ENCODE data around the gene RBM10. TPM values are rescaled to one million over a fixed set of nuclear protein-coding genes. Genes with fewer than 3 reads are reported as not detected.

RBM10 gene
- total RNA-seq, 1 experiment from 2014 or later = 55.8 TPM

GRCh38 chrX:47186096-47186740 lies 41.2 kb downstream of the RBM10 start:
- Histone ChIP-seq H3K79me1 (ENCODE audit: insufficient read depth, low read depth, low read length, poor library complexity, severe bottlenecking) (no peaks in the 10 kb centered on the region), H2AFZ (ENCODE audit: low read length) (no peak overlapping the region), H4K5ac (ENCODE audit: insufficient read length, low read depth, low read length) (no peak overlapping the region), H3K27ac (ENCODE audit: insufficient read length, low read depth, low read length) (no peak overlapping the region), H2BK15ac (ENCODE audit: low read depth, low read length) (no peak overlapping the region), H2BK120ac (ENCODE audit: low read depth, low read length, poor library complexity, severe bottlenecking) (no peak overlapping the region), H3K79me2 (ENCODE audit: insufficient read depth, low read length) (no peaks in the 10 kb centered on the region), H3K4ac (ENCODE audit: low read depth, low read length) (no peak overlapping the region), H3T11ph (ENCODE audit: low read length) (no peak overlapping the region), H2BK12ac (ENCODE audit: insufficient read length, low read depth, low read length) (no peak overlapping the region), H3K4me2 (ENCODE audit: insufficient read depth, insufficient read length, low read length) (no peak overlapping the region), H3K9me3 (ENCODE audit: control insufficient read depth, low read depth, low read length) (no peaks in the 10 kb centered on the region), H3K14ac (ENCODE audit: insufficient read depth, low read length) (no peak overlapping the region), H4K20me1 (ENCODE audit: control insufficient read depth, insufficient read depth, insufficient read length) (no peaks in the 10 kb centered on the region), H3K4me1 (ENCODE audit: insufficient read depth, low read length) (no peaks in the 10 kb centered on the region), H2AK5ac (ENCODE audit: insufficient read length, low read length) (no peak overlapping the region), H4K91ac (ENCODE audit: insufficient read length, low read depth, low read length) (no peak overlapping the region), H3K18ac (ENCODE audit: insufficient read length, low read depth, low read length) (no peak overlapping the region), H3K27me3 (ENCODE audit: insufficient read depth, low read length) (no peaks in the 10 kb centered on the region), H2BK5ac (ENCODE audit: insufficient read length, low read length) (no peak overlapping the region), H2BK20ac (ENCODE audit: low read depth, low read length, poor library complexity, severe bottlenecking) (no peak overlapping the region), H3K23ac (ENCODE audit: insufficient read length, low read depth, low read length) (no peak overlapping the region), H4K8ac (replicated peaks; ENCODE audit: insufficient read length, low read depth, low read length) (no peak overlapping the region), H3K9ac (ENCODE audit: extremely low read depth, insufficient read length, low read length) (no peak overlapping the region), H3K56ac (ENCODE audit: insufficient read length, low read depth, low read length) (no peak overlapping the region), H3K23me2 (ENCODE audit: insufficient read length, low read depth, low read length, poor library complexity, severe bottlenecking) (peaks cover 2% of the 10 kb centered on the region)
- peaks cover 2 to 5% of the 10 kb centered on the region in 2 experiments; a peak in 2 of 4 replicates for H3K4me1 Mint-ChIP-seq
- peaks cover 26 to 51% (median 46%) of the 10 kb centered on the region in 3 experiments for H3K36me3 Mint-ChIP-seq (ENCODE audit: insufficient read depth in 1 of 3, low read depth in 3 of 3)
- no CpG with 5 or more reads among the region's 27 CpGs for WGBS (ENCODE audit: extremely low coverage, insufficient read length, low lambda C conversion rate)
- no peak overlapping the region for H3K27ac Mint-ChIP-seq
- no peak overlapping the region for H3K4me3 Mint-ChIP-seq
- no peak for TF ChIP-seq CTCF (conservative IDR thresholded peaks at IDR 0.05)
- DNase-seq = no peak
- peaks cover 45 to 74% of the 10 kb centered on the region in 2 experiments for H3K9me3 Mint-ChIP-seq
- H3K27me3 Mint-ChIP-seq (ENCODE audit: low read depth) = peaks cover 1% of the 10 kb centered on the region
